ENCODE data around the gene HPCAL1.

DNA sequence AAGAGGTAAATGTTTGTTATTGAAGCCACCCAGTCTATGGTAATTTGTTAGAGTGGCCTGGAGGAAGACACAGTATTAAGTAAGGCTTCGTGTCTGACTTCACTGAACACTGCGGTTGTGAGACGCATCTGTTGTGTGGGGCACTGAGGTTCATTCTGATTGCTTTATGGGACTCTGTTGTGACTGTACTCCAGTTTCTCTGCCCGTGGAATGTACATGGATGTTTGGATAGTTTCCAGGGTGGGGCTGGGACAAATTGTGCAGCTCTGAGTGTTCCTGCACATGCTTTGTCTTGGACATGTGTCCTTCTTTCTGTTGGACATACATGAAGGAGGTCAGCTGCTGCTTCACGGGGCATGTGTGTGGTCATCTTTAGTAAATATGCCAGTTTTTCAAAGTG is 86.9 kb downstream of the HPCAL1 start:
- TF ChIP-seq, protein P1, sequence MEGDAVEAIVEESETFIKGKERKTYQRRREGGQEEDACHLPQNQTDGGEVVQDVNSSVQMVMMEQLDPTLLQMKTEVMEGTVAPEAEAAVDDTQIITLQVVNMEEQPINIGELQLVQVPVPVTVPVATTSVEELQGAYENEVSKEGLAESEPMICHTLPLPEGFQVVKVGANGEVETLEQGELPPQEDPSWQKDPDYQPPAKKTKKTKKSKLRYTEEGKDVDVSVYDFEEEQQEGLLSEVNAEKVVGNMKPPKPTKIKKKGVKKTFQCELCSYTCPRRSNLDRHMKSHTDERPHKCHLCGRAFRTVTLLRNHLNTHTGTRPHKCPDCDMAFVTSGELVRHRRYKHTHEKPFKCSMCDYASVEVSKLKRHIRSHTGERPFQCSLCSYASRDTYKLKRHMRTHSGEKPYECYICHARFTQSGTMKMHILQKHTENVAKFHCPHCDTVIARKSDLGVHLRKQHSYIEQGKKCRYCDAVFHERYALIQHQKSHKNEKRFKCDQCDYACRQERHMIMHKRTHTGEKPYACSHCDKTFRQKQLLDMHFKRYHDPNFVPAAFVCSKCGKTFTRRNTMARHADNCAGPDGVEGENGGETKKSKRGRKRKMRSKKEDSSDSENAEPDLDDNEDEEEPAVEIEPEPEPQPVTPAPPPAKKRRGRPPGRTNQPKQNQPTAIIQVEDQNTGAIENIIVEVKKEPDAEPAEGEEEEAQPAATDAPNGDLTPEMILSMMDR (IDR thresholded peaks at IDR 0.05), result no peak
- TF ChIP-seq EZH2 (IDR thresholded peaks at IDR 0.05) (no peak), EZH2phosphoT487 (IDR thresholded peaks at IDR 0.05) (no peak)

Data from neural progenitor cell (in vitro differentiated cells).